GM11168 (cell line): ENCODE measurements around the gene GRID1.
"Not testable (repeated sequence)": the region's sequence is repeated elsewhere in the genome, so short reads cannot be mapped to it uniquely, and the experiment has no call there.

Experiments
- in situ Hi-C: fragments of 300-500 bp; cut with MboI; formaldehyde crosslinking; loops from one replicate; pipeline ENCODE4 v1.12.0; 2022; ENCODE audit warnings: low sequenced_read_pairs; ENCODE audit not compliant: unreplicated experiment

Gene GRID1

DNA sequence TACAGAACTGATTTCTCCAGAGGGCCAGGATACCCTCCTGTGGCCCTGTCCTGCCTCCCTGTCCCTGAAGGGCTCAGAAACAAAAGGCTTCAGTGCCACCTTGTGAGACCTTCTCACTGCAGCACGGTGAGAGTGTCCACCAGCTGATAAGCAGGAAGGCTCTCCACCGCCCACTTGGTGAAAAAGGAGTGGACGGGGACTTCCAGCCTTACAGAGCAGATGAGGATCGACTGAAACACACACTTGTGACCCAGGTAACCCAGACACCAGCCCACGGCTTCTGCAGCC, 330.1 kb downstream of the GRID1 start:
- in situ Hi-C loops, result no loop called here

- in situ Hi-C loops, result no loop called here
Observed at GRCh38 chr10:86035791-86036543, 330.6 kb downstream of the GRID1 start.

DNA sequence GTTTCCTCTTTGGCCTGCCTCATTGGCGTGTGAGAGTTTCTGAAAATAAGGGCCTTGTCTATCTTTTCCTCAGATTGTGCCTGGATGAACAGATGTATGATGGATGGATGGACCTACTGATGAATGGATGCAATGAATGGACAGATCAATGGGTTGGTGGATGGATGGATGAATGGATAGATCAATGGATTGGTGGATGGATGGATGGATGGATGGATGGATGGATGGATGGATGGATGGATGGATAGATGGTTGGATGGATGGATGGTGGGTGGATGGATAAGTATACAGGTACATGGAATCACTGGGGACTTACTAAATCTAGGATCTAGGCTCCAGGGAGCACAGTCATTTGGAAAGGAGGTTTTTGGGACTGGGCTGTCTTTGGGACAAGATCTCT, 331.9 kb downstream of the GRID1 start:
- in situ Hi-C loops, result no loop called here

DNA sequence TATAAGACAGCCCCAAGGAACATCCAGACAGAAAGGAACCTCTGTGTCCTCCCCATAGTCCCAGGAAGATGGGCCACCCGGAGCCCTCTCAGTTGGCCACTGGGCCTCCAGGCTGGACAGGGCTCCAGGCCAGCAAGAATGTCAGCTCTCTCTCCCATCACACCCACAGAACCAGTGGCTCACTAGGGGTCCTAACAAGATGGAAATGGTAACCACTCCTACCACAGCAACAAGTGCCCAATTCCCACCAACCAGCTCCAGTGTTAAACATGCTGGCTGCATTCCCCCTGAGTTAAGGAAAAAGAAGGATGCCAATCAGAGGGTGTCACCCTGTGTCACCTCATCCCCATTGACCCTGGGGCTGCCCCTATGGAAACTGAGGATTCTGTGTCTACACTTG, 333.0 kb downstream of the GRID1 start:
- in situ Hi-C loops, result no loop called here

GRCh38 chr10:86032087-86032486, 334.5 kb downstream of the GRID1 start:
- in situ Hi-C loops, result not testable (repeated sequence)

- in situ Hi-C loops, result no loop called here
Observed at GRCh38 chr10:86030312-86030711, 336.3 kb downstream of the GRID1 start.

- in situ Hi-C loops, result no loop called here
Observed at GRCh38 chr10:86027346-86027745, 339.2 kb downstream of the GRID1 start.

DNA sequence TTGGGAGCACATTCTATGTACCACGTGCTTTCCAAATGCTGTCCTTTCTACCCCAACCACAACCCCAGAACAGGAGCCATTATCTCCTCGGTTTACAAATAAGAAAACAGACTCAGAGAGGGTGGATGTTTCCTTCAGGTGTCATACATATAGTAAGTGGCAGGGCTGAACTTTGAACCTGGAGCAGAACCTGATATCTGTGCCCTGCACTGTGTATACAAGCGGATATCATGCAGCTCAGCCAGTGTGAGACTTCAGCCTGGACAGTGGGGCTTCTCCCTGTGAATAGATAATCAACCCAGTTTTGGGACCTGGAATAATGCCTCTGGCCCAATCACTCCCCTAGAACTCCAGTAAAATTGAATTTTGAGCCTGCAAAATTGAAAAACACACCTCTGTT, 341.1 kb downstream of the GRID1 start:
- in situ Hi-C loops, result no loop called here

DNA sequence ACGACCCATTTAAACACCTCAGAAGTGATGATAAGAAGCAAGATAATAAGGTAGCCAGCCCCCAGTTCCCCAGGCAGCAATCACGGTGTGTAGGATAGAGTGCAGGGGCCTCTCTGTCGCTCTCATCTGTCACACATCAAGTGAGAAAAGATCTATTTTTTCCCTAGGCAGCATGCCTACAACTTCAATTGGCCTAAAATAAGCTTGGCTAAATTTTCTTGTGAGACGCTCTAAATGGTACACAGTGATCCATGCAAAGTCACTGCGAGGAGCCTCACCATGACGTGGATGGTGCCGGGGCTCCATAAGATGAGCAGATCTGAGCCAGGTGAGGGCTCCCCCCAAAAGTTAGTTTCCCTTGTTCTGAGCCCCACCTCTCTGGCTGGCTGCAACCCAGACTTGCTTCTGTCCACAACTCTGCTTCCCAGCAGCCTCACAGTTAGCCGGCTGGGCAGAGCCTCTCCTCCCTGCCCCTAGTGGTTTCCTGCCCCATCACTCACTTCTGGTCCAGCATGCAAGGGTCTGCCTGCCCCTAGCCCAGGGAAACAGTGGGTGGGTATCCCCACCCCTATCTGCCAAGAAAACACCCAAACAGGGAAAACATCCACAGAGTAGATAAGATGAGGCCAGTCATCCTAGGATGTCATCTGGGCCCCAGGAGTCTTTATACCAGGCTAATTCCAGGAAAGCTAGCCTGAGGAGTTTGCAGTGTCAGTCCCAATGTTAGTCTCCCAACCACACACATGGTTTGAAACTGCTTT, 342.1 kb downstream of the GRID1 start:
- in situ Hi-C loops, result no loop called here

- in situ Hi-C loops, result no loop called here
Observed at GRCh38 chr10:86023931-86024280, 342.7 kb downstream of the GRID1 start.

GRCh38 chr10:86023336-86023735, 343.3 kb downstream of the GRID1 start:
- in situ Hi-C loops, result no loop called here

- in situ Hi-C loops, result no loop called here
Observed at GRCh38 chr10:86022906-86023305, 343.7 kb downstream of the GRID1 start.

- in situ Hi-C loops, result no loop called here
Observed at GRCh38 chr10:86020134-86020533, 346.5 kb downstream of the GRID1 start.

GRCh38 chr10:86019141-86019540, 347.5 kb downstream of the GRID1 start:
- in situ Hi-C loops, result no loop called here

GRCh38 chr10:86018735-86019058, 347.9 kb downstream of the GRID1 start:
- in situ Hi-C loops, result no loop called here

DNA sequence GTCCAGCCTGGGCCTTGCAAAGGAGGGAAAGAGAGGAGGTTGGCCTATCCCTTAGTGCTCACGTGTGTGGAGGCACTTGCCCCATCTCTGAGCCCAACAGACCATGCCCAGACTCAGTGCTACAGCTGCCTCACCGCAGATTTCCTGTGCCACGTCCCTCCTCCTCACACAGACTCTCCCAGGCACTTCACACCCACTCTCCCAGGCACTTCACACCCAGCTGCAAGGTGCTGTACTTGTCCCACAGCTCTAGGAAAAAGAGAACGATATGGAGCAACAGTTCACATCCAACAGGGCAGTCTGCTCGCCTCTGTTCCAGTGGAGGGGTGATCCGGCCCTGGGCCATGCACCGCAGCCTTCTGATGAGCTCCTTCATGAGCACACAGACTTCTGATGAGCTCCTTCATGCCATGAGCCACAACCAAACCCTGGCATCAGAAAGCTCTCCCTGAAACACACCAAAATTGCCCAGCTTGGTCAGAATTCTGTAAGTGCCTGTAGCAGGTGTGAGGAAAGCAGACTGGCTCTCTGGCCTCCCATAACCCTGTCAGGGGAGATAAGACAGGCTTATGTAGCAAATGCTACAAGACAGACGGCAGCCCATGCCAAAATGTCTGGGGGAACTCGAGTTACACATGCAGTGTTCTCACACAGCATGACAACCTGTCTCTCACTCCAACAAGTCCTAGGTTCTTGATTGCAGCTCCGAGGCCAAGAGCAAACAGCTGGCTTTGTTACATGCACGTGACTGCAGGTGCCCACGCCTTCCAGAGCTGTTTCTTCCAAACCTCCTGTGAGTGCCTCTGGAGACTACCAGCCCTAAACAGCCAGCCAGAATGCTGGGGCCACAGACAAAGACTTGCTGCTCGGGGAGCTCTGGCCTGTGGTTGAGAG, 348.5 kb downstream of the GRID1 start:
- in situ Hi-C loops, result no loop called here

DNA sequence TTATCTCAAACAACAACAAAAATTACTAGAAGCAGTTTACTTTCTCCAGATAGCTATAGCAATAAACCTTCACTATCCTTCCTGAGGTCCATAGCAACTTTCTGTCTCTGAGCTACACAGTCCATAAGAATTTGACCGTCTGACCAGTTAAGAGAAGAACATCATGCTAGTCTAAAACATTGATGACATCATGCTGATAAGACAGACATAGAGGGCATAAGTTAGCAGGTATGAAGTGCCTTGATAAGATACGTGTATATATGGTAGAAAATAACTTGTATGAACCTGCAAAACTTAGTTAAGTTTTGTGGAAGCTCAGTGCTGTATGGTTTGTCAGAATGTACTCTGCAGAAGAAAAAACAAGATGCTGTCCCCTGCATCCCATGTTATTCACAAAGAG, 353.0 kb downstream of the GRID1 start:
- in situ Hi-C loops, result no loop called here

GRCh38 chr10:86007171-86007570, 359.4 kb downstream of the GRID1 start:
- in situ Hi-C loops, result no loop called here

- in situ Hi-C loops, result no loop called here
Observed at GRCh38 chr10:86004337-86004736, 362.3 kb downstream of the GRID1 start.

DNA sequence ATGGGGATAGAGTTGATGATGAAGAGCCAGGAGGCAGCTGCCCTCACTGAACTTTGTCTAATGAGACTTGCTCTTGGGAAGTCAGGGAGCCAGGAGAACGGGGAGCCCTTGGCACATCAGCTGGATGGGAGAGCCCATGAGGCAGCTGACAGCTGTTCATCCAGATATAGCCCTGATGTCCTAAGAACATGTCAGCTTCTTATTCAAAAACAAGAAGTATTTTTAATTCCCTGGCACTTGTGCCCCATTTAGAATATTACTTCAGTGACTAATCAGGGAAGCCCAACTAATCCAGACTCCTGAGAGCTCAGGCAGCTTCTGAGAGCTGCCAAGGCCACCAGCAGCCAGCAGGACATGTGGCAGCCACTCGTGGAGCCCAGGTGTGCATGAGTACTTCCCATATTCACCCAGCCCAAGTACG, 363.4 kb downstream of the GRID1 start:
- in situ Hi-C loops, result no loop called here

DNA sequence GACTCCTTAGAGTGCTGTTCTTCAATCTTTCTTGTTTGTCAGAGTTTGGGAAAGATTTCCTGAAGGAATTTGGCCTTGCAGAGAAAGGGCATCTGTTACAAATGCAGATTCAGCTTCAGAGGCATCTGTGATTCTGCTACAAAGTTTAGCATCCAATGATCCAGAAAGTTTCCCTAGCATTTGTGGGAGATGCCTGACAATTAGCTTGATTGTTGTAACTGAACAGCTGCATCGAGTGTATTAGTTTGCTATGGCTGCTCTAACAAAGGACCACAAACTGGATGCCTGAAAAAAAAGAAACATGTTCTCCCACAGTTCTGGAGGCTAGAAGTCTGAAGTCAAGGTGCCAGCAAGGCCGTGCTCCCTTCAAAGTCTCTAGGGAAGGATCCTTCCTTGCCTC, 365.1 kb downstream of the GRID1 start:
- in situ Hi-C loops, result no loop called here
